HG03521 (cell line): Measurements from ENCODE around the gene RTKN2.

Experiments
- ATAC-seq: cut with Tn5 transposase; IDR thresholded peaks from one replicate; pipeline ENCODE4 v1.9.1; 2021; ENCODE audit warnings: mild to moderate bottlenecking, moderate library complexity; ENCODE audit not compliant: unreplicated experiment

The RTKN2 gene

GRCh38 chr10:62230344-62231121 is 38.1 kb downstream of the RTKN2 start:
- ATAC-seq: no peak

DNA sequence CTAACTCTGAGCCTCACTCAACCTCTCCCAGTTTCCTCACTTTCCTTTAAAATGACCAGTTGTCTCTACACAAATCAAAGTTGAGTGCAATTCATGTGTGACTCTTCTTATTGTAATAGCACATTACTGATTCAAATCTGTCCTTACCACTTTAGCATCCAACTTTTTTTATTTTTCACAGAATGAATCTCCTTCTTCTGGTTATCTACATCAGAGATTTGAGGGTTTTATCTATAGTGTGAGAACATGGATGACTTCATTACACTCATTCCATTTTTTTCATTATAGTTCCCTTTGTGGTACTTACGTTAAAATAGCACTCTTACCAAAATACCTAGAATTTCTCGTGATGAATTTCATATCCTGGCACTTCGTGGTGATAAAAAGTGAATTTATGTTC is 43.3 kb downstream of the RTKN2 start:
- no peak for ATAC-seq

GRCh38 chr10:62224606-62225005 is 44.0 kb downstream of the RTKN2 start:
- ATAC-seq: no peak

DNA sequence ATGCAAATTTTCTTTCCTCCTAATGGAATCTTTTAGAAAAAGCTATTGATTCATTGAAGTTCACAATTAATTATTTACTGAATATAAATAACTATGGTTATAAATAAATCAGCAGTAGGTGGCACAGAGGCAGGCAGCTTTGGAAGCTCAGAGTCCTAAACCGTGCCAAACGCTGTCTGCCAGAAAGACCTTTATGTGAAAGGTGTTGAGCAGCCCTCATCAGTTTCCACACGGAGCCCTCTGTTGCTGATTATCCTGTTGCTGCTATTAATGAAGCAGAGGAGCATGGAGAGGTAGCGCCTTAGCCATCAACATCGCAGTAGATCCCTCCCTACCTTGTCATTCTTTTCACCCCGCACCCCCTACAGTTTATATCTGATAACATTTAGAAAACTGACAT is 51.0 kb downstream of the RTKN2 start:
- ATAC-seq: no peak

- no peak for ATAC-seq
Observed at GRCh38 chr10:62214364-62214874, 54.2 kb downstream of the RTKN2 start.

DNA sequence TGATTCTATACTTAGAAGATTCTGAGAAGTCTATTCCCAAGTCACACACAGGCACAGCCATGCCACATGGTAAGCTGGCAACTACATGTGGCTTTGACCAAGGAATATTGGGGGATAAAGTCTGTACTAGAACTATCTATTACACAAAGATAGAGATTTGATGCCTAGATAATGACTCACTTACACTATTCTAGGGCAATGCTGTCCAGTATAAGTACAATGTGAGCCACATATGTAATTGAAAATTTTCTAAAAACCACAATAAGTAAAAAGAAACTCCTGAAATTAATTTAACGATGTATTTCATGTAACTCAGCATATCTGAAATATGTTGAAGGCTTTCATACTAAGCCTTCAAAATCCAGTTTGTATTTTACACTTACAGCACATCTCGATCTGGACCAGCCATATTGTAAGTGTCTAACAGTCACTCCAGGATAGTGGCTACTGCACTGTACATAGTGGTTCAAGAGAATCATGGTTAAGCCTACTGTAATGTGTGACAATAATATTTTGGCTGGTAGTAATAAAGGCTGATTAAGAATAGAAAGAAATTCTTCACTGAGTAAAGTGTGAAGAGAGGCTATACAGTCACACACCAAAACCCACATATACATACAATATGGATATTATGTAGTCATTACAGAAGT is 62.8 kb downstream of the RTKN2 start:
- no peak for ATAC-seq

GRCh38 chr10:62199584-62199983 is 69.1 kb downstream of the RTKN2 start:
- ATAC-seq: peak; percentile 79

DNA sequence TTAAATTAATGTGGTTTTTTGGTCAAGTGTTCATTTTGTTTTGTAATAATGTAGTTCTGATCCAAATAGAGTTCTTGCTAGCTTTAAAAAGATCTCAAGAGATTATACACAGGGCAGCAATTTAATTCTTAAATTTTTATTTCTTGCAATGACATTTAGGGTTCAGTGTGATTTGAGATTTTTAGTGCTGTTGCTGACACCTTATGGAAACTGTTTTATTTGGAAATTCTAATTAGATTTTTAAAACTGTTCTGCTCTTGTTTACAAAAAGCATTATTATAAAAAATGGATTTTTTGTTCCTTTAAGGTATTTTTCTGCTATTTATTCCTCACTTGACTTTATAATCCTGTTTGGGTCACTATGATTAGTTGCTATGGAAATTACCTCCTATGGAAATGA is 72.1 kb downstream of the RTKN2 start:
- ATAC-seq: no peak

GRCh38 chr10:62195675-62195926 is 73.0 kb downstream of the RTKN2 start:
- ATAC-seq: no peak

GRCh38 chr10:62194924-62195674 is 73.5 kb downstream of the RTKN2 start:
- ATAC-seq: no peak

- no peak for ATAC-seq
Observed at GRCh38 chr10:62193479-62193878, 75.2 kb downstream of the RTKN2 start.

DNA sequence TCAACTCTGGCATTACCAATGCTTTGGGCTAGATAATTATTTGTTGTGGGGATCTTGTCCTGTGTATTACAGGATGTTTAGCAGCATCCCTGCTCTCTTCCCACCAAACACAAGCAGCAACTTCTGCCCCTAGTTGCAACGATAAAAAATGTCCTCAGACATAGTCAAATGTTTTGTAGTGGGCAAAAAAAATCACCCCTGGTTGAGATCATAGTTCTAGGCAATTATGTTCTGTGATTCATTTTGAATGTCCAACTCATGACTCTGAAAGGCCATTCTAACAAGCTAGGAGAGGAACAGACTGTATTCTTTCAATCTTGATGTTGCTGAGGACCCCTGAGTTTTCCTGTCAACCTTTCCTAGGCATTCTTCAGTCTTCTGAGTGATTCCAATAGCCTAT is 79.5 kb downstream of the RTKN2 start:
- no peak for ATAC-seq

DNA sequence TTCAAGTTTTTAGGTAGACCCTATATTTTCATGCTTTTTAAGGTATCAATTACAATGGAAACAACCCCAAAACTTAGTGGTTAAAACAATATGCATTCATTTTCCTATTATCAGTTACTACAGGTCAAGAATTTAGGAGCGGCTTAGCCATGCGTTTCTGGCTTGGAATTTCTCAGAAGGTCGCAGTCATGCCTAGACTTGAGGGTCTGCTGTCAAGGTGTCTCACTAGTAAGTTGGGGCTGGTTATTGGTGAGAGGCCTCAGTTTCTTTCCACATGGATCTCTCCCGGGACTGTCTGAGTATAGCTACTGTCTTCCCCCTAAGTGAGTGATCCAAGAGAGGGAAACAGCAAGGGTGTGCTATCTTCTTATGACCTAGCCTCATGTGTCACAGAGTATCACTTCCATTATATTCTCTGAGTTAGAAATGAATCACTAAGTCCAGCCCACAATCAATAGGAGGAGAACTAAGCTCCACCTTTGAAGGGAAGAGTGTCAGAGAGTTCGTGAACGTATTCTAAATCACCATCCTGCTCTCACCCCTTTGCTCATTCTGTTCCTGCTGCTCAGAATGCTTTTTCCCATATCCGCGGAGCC is 80.5 kb downstream of the RTKN2 start:
- ATAC-seq: no peak

DNA sequence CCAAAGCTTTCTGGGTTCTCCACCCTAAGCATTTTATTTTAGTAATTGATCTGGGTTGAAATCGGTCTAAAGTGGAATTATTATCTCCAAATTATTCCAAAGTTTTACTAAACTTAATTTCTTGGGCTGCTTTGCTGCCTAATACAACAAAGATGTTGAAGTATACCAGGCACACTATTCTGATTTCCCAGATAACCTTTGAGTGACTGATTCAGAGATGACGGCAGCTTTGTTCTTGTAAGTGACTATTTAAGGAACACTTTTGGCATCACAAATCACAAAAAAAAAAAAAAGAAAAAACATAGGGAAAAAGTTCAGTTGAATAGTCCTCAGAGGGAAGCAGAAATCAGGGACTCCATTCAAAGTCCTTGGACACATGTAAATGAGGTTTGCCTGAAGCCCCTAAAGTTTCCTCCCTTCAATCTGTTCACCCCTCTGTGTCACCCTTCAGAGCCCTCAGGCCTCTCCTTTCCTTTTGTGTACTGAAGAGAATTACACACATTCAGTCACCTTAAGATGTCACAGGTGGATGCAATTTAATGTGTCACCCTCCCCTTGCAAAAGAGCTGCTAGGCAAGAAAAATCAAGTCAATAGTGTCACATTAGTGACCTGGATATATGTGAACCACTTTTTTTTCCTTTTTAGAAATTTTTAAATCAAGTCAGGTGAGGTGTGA is 81.5 kb downstream of the RTKN2 start:
- no peak for ATAC-seq

DNA sequence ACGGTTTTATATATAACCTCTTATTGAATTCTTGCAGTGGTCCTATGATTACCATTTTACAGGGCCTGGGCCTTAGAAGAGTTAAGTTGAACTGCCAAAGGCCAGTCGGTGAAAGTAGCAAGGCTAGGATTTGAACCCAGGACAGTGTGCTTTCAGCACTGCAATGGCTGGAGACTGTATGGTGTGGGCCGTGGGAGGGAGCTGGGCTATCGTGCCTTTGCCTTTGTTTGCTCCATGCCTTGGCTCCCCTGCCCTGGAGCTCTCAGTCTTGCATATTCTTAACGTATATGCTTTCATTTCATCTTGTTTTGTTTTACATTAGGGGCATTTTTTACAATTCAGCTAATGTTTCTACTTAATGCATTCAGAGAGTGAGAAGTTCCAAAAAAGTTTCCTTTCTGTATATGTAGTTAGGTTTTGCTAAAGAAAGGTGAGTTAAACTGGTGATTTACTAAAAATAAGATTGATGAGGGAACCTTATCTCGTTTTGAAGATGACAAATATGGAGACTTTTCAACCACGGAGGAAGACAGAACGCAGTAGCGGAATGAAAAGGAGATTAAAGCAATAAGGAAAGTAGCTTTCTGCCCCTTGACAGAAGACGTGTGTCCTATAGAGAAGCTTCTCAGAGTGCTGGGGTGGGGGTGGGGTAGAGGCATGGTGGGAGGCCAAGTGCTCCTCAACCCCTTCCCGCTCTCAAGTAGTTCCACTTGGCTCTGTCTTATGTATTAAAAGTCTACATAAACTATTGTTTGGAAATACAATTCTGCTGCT is 82.5 kb downstream of the RTKN2 start:
- no peak for ATAC-seq

DNA sequence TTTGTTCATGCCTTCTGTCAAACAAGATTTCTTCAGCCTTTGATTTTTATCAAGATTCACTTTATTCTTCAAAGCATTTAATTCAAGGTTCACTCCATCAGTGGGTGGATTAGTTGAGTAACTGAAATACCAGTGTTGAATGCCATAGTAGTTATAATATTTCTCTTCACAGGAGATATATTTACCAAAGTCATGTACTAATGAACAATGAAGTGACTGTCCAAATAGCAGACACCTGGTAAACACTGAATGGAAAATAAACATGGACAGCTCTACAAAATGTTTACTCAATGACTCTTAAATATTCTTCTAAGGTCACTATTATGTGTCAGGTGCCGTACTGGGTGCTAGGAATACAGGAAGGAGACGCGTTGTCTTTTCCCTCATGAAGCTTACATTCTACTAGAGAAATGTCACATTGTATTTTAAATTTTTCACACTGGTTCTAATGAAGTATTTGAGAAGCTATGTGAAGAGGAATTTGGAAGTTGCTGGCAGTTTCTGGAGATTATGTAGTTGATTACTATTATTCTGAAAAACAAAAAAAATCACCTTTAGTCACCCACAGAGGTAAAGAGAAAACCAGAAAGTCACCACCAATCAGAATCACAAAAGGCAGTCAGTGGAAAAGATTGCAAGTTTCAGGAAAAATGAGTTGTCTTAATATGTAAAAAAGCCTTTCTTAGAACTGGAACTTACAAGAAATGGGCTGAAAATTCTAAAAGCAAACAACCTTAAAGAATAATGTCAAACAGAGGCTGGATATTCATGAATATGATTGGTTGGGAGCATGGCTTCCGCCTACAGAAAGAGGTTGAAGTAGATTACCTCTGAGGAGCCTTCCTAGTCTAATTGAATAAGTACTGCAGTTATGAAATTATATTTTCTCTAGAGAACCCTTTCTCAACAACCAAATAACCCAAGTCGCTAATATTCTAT is 84.5 kb downstream of the RTKN2 start:
- no peak for ATAC-seq

GRCh38 chr10:62183442-62183841 is 85.2 kb downstream of the RTKN2 start:
- ATAC-seq: peak; percentile 58

DNA sequence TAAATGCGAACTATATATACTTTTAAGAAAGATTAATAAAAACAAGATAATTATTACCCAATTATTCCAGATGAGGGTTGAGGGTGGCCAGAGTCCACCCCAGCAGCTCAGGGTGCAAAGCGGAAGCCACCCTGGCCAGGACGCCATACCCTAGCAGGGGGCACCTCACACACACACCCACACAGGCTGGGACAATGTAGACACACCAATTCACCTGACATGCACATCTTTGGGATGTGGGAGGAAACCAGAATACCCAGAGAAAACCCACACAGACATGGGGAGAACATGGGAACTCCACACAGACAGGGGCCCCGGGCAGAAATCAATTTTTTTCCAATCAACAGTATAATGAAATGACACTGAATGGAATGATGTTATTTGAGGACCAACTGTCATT is 86.0 kb downstream of the RTKN2 start:
- no peak for ATAC-seq

- ATAC-seq: no peak
Observed at GRCh38 chr10:62182171-62182570, 86.5 kb downstream of the RTKN2 start.
